HG03575 (cell line): ENCODE results near the gene TST.

Experiments used
- ATAC-seq: cut with Tn5 transposase; IDR thresholded peaks from one replicate; pipeline ENCODE4 v1.9.1; 2021; ENCODE audit not compliant: unreplicated experiment, insufficient number of reproducible peaks, low FRiP score; ENCODE audit errors: extremely low read depth

The TST gene

DNA sequence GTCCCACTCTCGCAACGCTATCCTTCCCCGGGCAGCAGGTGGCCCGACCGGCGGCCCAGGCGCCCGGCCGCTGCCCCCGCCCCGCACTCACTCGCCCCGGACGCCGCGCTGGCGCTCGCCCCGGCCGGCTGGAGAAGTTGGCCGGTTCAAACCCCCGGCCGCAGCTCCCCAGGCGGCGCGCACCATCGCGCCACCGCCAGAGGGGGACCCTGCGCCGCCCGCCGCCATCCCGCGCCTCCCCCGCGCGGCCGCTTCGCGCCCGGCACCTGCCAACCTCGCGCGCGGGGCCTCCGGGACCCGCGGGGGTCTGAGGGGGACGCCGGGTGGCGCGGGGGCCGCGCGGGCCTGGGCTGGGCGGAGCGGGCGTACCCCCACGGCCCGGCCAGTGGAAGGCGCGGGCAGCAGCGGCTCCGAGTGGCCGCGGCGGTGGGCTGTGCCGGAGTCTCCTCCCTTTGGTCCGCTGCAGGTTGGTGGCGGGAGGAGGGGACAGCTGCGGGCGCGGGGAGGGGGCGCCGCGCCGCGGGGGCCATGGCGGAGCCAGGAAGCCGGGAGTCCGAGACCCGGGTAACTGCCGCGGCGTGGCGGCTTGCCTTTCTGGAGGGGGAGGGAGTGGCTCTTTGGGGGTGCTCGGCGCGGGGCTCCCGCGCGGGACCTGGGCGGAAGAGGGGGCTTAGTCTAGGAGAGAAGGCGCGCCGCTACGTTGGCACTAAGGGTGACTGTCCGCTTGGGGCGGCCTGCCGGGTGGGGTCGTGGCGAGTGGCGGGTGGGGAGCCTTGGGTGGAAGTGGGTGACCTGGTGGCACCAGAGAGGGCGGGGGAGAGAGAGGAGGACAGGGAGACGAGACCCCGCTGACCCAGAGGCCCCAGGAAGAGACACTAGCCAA, at the start of gene TST, which contains the start of gene MPST:
TST (minus strand) TSS at position 139 of the 883 bp plus-strand sequence. CDS start 715 bp downstream, outside the sequence.
MPST (plus strand) TSS at position 434 of the 883 bp plus-strand sequence; CDS start at position 529, 95 bp downstream.
- no peak for ATAC-seq

DNA sequence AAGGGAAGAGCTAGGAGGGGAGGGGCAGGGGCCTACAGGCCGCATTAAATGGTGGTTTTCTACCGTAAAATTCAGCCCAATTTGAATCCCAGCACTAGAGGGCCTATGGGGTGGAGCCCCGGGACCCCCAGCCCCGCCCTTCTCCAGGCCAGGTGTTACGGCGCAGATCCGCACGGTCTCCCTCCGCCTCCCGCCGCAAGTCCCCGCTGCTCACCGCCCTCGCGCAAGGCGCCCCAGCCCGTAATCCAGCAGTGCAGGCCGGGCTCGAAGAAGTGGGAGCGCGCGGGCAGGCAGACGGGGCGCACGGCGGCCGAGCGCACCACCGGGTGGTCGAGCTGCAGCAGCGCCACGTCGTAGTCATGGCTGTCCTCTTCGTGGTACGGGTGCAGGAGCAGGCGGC, 49.6 kb upstream of the TST start:
- no peak for ATAC-seq

DNA sequence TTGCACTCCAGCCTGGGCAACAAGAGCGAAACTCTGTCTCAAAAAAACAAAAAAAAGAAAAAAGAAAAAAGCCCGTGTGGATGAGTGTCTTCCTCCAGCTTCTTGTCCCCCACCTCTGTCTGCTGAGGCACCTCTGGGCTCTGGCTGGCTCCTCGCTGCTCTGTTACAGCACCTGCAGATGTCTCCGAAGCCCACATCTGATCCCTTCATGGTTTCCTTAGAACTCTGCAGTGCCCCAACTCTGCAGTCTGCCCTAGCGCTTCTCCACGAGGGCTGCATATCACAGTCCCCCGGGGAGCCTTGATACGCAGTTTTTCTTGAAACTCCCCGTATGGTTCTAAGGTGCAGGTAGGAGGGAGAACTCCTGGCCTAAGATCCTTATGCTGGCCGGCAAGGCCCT, 48.2 kb upstream of the TST start:
- ATAC-seq, result no peak

- ATAC-seq, result no peak
Measured at GRCh38 chr22:37065961-37066360, 46.7 kb upstream of the TST start.

- no peak for ATAC-seq
Measured at GRCh38 chr22:37065180-37065579, 45.9 kb upstream of the TST start.

- no peak for ATAC-seq
Measured at GRCh38 chr22:37064553-37064952, 45.3 kb upstream of the TST start.

DNA sequence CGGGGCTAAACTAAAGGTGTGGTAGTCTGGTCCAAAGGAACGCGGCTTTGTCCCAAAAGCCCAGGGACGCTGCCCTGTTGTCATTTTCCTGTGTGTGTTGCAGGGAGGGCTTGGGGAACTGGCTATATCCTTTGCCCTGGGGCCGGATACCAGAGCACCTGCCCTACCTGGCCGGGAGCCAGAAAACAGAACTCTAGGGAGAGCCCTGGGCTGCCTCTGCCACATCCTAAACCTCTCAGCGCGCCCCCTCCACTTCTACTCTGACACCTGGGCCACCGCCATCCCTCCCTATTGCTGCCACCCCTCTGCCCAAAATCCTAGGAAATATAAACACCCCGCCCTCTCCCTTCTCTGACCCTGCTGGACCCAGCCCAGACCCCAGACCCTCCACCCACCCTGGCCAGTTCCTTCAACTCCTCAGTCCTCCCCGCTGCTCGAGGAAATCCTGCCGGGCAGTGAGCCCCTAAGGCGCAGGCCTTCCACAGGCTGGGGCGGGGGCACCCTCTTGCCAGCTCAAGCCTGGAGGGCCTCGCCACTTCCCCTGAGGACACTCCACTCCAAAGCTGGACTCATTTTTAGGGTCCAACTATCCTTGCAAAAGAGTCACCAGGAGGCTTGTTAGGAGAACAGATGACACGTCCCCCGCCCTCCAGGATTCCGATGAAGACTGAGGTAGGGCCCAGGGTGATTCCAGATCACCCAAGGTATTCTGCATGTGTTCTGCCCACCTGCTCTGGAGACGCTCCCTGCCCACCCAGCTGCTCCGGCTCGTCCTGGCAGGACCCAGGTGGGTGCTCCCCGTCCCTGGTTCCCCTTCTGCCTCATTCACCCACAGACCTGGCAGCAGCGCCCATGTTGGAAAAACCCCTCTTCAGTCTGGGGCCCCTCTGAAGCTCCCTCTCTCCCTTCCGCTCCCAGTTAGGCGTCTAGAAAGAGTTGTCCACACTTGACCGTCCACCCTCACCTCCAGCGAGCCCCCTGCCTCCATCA, 44.5 kb upstream of the TST start:
- ATAC-seq, result no peak

DNA sequence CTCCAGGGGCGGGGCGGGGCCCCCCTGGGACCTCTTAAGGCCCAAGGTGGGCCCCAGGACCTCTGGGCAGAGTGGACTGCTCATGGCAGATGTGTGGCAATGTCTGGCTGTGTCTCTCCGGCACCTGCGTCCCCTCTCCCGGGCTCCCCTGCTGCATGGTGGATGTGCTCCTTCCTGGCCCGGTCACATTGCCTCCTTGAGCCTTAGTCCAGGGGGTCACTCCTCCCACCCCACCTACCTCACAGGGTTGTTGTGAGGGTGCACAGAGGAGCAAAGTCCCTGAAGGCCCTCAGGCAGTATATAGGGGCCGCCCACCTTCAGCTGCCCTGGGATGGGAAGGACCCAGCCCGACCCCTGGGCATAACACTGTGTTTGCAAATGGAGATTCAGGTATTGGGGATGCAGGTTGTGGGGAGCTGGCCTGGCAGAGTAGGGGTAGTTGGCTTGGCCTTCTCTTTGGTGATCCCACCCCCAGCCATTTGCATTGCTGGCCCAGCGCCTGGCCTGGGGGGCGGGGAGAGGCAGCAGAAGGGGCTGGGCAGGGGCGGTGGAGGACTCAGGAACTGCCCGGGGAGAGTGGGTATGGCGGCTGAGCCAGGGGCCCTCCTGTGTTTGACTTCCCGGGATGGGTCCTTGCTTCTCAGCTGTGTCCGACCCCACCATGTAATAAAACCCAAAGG, 43.6 kb upstream of the TST start:
- ATAC-seq, result no peak

DNA sequence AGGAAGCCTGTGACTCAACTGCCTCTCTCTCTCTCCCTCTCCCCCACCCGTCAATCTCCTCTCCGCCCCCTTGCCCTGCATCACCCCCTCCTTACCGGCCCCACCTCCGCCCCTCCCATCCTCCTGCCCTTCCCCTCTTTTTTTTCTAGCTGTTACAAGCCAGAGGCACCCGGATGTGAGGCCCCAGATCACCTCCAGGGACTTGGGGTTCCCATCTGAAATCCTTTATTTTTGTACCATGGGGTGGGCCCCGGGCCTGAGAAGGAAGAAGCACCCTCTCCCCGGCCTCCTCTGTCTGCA, 43.1 kb upstream of the TST start:
- ATAC-seq, result no peak

DNA sequence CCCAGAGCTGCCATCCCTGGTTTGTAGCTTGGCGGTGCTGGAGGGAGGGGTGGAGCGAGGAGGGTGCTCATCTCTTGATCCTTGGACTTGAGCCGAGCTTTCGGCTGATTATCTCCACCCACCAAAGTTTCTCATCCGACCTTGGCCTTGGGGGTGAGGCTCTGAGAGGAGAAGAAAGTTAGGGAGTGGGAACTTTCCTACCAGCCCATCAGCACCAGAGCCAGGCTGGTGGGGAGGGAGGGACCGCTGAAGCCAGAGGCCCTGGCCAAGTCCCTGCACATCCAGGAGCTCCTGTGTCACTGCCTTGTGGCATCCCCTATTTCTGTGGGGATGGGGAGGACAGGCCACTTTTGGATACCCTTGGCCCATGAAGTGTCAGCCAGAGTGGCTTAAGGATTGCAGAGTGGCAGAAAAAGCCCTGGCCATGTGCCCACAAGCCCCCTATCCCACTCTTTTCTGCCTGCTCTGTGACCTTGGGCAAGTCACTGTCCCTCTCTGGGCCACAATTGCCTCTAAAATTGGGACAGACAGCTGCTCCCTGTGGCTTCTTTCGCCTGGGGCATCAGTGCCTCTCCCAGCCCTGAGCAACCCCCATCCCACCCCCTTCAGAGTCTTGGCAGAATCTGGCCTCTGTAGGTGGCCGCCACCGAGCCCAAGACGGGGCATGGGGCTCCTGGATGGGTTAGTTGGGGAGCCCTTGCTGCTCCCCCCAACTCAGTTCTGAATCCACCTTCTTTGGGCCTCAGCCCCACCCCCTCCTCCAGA, 42.5 kb upstream of the TST start:
- ATAC-seq, result no peak

DNA sequence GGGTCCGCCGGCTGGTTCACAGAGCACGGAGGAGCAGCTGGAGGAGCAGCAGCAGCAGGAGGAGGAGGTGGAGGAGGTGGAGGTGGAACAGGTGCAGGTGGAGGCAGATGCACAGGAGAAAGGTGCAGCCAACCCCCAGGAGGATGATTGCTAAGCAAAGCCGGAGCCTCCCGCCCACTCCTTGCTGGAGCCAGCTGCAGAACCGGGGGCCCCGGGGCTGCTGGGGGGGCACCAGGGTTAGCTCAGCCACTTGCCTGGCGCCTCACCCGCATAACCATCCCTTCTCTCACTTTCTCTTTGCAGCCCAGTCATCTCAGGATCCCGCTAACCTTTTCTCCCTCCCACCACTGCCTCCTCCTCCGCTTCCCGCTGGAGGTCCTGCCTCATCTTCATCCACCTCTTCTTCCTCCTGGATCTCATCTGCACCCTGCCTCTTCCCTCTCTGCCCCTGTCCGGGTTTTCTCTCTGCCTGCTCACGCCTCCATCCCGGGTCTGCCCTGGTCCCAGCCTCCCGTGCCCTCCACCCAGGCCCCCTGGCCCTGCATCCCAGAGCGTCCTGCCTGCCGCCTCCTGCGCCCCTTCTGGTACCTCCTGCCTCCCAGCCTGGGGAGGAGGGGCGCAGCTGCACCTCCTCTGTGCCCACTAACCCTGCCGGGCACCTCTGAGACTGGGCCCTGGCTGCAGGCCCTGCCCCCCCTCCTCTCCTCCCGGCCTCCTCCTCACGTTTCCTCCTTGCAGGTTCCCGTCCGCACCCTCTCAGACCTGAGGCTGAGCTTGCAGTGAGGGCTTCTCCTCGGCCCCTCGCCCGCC, 41.8 kb upstream of the TST start:
- no peak for ATAC-seq

GRCh38 chr22:37059876-37060449, 40.7 kb upstream of the TST start:
- no peak for ATAC-seq

- no peak for ATAC-seq
Measured at GRCh38 chr22:37058917-37059701, 39.9 kb upstream of the TST start.

DNA sequence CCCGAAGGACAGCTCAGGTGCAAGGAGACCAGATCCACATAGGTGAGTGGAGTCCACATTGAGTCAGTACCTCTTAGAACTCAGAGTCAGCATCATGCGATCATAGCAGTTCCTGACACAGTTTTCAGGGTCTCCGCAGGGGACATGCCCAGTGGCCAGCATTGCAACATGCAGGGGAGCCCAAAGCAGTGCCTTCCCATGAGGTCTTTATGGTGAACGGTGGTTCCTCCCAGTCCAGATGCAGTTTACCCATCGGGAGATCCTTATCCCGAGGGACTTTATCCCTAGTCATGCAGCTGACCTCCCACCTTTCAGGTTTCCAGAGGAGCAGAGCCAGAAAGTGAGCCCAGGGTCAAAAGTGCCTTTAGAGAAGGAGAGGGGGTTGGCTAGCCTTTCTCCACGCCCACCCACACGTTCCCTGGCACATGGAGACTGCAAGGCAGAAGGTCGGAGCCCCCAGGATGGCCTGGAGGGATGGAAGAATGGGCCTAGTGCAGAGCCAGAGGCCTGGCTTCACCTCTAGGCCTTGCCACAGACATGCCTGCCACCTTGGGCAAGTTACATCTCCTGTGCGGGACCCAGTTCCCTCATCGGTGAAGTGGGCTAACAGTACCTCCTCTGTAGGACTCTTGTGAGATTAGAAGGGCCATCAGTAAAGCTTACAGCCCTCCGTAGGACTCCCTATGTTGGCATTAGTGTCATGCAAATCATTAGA, 38.7 kb upstream of the TST start:
- no peak for ATAC-seq

- no peak for ATAC-seq
Measured at GRCh38 chr22:37057226-37057625, 38.0 kb upstream of the TST start.

DNA sequence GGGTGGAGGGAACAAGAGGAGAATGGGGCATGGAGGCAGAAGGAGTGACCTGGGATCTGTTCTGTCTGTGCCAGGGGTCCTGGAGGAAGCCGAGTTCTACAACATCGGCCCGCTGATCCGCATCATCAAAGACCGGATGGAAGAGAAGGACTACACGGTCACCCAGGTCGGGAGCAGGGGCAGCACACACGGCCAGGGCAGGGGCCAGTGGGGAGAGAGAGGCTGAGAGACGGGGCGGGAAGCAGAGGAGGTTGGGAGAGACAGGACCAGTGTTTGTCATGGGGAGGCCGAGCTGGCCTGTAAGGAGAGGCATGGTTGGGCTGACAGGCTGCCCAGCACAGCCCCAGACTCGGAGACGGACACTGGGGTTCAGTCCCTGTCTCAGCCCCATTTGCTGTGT, 37.0 kb upstream of the TST start:
- ATAC-seq, result no peak
